Vagina (tissue), 2 donors: ENCODE measurements around the gene CCL20. TPM values are rescaled to one million over a fixed set of nuclear protein-coding genes. Genes with fewer than 3 reads are reported as not detected.
A peak's percentile ranks its signal among the peaks of the same experiment; 100 is the strongest.

Source experiments
- DNase-seq, 2 donors: peaks; one replicate each; pipeline ENCODE4 v3.0.0-alpha.2; 2017; ENCODE audit errors: extremely low spot score in 2 of 2
- H3K27ac ChIP-seq: fragments of 200-600 bp; sonication (generic); one replicate; pipeline ENCODE4 v1.5.1; 2019
- H3K27me3 ChIP-seq: fragments of 200-600 bp; sonication (generic); one replicate; pipeline ENCODE4 v1.5.1; 2019
- H3K36me3 ChIP-seq, 2 donors: fragments of 200-600 bp; sonication (generic); one replicate each; pipeline ENCODE4 v1.5.1; 2017 to 2019
- H3K4me1 ChIP-seq: fragments of 200-600 bp; sonication (generic); one replicate; pipeline ENCODE4 v1.5.1; 2019
- H3K4me3 ChIP-seq, 2 donors: fragments of 200-600 bp; sonication (generic); 1 replicate in 1 of 2; 2 replicates in 1 of 2; pipeline ENCODE4 v1.5.1; 2016 to 2019
- H3K9me3 ChIP-seq: fragments of 200-600 bp; sonication (generic); one replicate; pipeline ENCODE4 v1.5.1; 2019
- POLR2A ChIP-seq, 2 donors: fragments of 450-650 bp; IDR thresholded peaks; one replicate each; pipeline ENCODE4 v1.6.1; 2017; ENCODE audit warnings: antibody characterized with exemption in 2 of 2, mild to moderate bottlenecking in 2 of 2, moderate library complexity in 2 of 2
- POLR2AphosphoS5 ChIP-seq, 2 donors: sonication (generic); formaldehyde crosslinking; IDR thresholded peaks; one replicate each; pipeline ENCODE4 v1.9.0; 2017; ENCODE audit warnings: antibody characterized with exemption in 2 of 2, mild to moderate bottlenecking in 2 of 2, low read depth in 1 of 2; ENCODE audit not compliant: insufficient read depth in 1 of 2
- intact Hi-C: fragments of 100-400 bp; cut with DNase I; formaldehyde crosslinking; loops from one replicate; pipeline ENCODE4 v1.15.1; 2023
- total RNA-seq: library from RNA; depleted of rRNA; stranded (reverse); fragments of >200 nt; gene quantifications from one replicate; pipeline ENCODE4 v1.2.3, GENCODE V29; 2016
- TF ChIP-seq, protein P1 (sequence below), 3 experiments: fragments of 450-650 bp in 2 of 3; fragments of 200-600 bp in 1 of 3; sonication (generic) in 1 of 3; IDR thresholded peaks; one replicate each; pipeline ENCODE4 v1.5.1; 2017 to 2019; ENCODE audit warnings: antibody characterized with exemption in 3 of 3, mild to moderate bottlenecking in 2 of 3, moderate library complexity in 2 of 3

The CCL20 gene
- total RNA-seq, 1 donor from 2014 or later = not detected

DNA sequence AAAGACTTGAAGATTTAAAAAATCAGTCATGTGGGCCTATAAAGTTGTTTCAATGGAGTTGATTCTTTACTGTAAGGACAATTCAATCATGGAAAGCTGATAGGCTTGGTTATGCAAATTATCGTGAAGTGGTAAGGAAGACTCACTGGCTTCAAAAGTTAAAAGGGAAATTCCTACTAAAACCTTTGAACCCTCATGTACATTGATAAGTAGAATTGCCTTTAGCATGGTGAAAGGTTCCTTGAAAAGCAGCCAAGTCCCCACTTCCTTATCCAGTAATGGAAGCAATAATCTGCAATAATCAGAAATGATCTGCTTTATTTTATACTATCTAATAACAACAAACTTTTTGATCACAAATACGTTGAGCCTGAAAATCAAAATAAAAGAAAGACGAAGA, 14.4 kb upstream of the CCL20 start:
- H3K4me1 ChIP-seq = no peaks in the 10 kb centered on the region
- no peak for DNase-seq
- no peaks in the 10 kb centered on the region for H3K36me3 ChIP-seq
- no peak overlapping the region for H3K27ac ChIP-seq
- TF ChIP-seq POLR2A (IDR thresholded peaks at IDR 0.05) (no peak), POLR2AphosphoS5 (IDR thresholded peaks at IDR 0.05; ENCODE audit: insufficient read depth in 1 of 2, low read depth in 1 of 2) (no peak)
- TF ChIP-seq, protein P1, sequence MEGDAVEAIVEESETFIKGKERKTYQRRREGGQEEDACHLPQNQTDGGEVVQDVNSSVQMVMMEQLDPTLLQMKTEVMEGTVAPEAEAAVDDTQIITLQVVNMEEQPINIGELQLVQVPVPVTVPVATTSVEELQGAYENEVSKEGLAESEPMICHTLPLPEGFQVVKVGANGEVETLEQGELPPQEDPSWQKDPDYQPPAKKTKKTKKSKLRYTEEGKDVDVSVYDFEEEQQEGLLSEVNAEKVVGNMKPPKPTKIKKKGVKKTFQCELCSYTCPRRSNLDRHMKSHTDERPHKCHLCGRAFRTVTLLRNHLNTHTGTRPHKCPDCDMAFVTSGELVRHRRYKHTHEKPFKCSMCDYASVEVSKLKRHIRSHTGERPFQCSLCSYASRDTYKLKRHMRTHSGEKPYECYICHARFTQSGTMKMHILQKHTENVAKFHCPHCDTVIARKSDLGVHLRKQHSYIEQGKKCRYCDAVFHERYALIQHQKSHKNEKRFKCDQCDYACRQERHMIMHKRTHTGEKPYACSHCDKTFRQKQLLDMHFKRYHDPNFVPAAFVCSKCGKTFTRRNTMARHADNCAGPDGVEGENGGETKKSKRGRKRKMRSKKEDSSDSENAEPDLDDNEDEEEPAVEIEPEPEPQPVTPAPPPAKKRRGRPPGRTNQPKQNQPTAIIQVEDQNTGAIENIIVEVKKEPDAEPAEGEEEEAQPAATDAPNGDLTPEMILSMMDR (IDR thresholded peaks at IDR 0.05) = no peak
- H3K9me3 ChIP-seq = no peaks in the 10 kb centered on the region
- no peak overlapping the region for H3K4me3 ChIP-seq
- no peaks in the 10 kb centered on the region for H3K27me3 ChIP-seq
- intact Hi-C loops = no loop called here

DNA sequence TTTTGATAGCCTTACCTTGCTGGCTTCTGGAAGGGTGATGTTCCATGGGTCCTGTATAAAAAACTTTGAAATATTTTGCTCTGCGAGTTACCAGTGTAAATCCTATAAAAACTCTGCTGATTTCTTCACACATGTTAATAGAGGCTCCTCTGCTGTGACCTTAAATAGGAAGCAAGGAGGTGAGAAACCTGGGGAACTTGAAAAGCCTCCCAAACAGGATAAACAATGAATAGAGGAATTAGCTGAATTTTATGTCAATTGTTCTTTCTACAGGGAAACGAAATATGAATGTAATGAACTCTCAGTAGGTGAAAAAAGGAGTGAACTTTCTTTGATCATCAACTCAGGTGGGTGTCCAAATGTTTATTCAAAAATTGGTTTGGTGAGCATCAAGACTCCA, 10.8 kb upstream of the CCL20 start:
- TF ChIP-seq POLR2AphosphoS5 (IDR thresholded peaks at IDR 0.05; ENCODE audit: insufficient read depth in 1 of 2, low read depth in 1 of 2) = peak in 1 of 2 donors; percentile 62
- TF ChIP-seq, protein P1 (IDR thresholded peaks at IDR 0.05) = no peak
- intact Hi-C loops = no loop called here
- DNase-seq = no peak
- H3K27me3 ChIP-seq = no peaks in the 10 kb centered on the region
- H3K9me3 ChIP-seq = no peaks in the 10 kb centered on the region
- no peaks in the 10 kb centered on the region for H3K36me3 ChIP-seq
- no peak overlapping the region for H3K4me3 ChIP-seq
- no peak overlapping the region for H3K27ac ChIP-seq
- no peaks in the 10 kb centered on the region for H3K4me1 ChIP-seq

- no peak for TF ChIP-seq POLR2AphosphoS5 (IDR thresholded peaks at IDR 0.05; ENCODE audit: insufficient read depth in 1 of 2, low read depth in 1 of 2)
- TF ChIP-seq, protein P1 (IDR thresholded peaks at IDR 0.05) = no peak
- no peak for TF ChIP-seq POLR2A (IDR thresholded peaks at IDR 0.05)
- no peak for DNase-seq
These were observed 8.7 kb upstream of the CCL20 start for GRCh38 chr2:227804975-227805374.

DNA sequence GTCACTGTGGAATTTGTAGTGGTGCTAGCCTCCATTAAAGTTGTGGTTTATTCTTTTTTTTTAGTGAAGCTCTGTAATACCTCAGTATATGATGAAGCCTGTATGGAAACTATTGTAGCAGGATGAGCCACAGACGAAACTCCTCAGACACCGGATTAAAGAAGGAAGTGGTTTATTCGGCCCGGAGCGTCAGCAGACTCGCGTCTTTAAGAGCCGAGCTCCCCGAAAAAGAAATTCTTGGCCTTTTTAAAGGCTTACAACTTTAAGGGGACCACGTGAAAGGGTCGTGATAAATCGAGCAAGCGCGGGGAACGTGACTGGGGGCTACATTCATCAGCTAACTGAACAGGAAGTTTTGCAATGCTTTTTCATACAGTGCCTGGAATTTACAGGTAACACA, 8.1 kb upstream of the CCL20 start:
- Histone ChIP-seq H3K27ac (no peak overlapping the region), H3K36me3 (no peaks in the 10 kb centered on the region), H3K4me3 (no peak overlapping the region), H3K9me3 (no peaks in the 10 kb centered on the region), H3K27me3 (no peaks in the 10 kb centered on the region), H3K4me1 (no peaks in the 10 kb centered on the region)
- intact Hi-C loops = no loop called here
- DNase-seq = no peak
- TF ChIP-seq, protein P1 (IDR thresholded peaks at IDR 0.05) = no peak
- TF ChIP-seq POLR2A (IDR thresholded peaks at IDR 0.05) (no peak), POLR2AphosphoS5 (IDR thresholded peaks at IDR 0.05; ENCODE audit: insufficient read depth in 1 of 2, low read depth in 1 of 2) (no peak)

More at GRCh38 chr2:227804975-227805374, 8.7 kb upstream of the CCL20 start:
- Histone ChIP-seq H3K4me3 (no peak overlapping the region), H3K27me3 (no peaks in the 10 kb centered on the region), H3K4me1 (no peaks in the 10 kb centered on the region), H3K9me3 (no peaks in the 10 kb centered on the region), H3K27ac (no peak overlapping the region), H3K36me3 (no peaks in the 10 kb centered on the region)
- intact Hi-C loops = no loop called here

- no peaks in the 10 kb centered on the region for H3K36me3 ChIP-seq
- H3K9me3 ChIP-seq = no peaks in the 10 kb centered on the region
- no peaks in the 10 kb centered on the region for H3K4me1 ChIP-seq
- no peak overlapping the region for H3K27ac ChIP-seq
- TF ChIP-seq POLR2AphosphoS5 (IDR thresholded peaks at IDR 0.05; ENCODE audit: insufficient read depth in 1 of 2, low read depth in 1 of 2) = no peak
- TF ChIP-seq, protein P1 (IDR thresholded peaks at IDR 0.05) = no peak
- TF ChIP-seq POLR2A (IDR thresholded peaks at IDR 0.05) = no peak
- no peak overlapping the region for H3K4me3 ChIP-seq
- intact Hi-C loops = no loop called here
- no peaks in the 10 kb centered on the region for H3K27me3 ChIP-seq
- DNase-seq = no peak
These were observed 4.7 kb upstream of the CCL20 start for GRCh38 chr2:227808936-227809335.
